ENCODE measurements around the gene UMPS.

DNA sequence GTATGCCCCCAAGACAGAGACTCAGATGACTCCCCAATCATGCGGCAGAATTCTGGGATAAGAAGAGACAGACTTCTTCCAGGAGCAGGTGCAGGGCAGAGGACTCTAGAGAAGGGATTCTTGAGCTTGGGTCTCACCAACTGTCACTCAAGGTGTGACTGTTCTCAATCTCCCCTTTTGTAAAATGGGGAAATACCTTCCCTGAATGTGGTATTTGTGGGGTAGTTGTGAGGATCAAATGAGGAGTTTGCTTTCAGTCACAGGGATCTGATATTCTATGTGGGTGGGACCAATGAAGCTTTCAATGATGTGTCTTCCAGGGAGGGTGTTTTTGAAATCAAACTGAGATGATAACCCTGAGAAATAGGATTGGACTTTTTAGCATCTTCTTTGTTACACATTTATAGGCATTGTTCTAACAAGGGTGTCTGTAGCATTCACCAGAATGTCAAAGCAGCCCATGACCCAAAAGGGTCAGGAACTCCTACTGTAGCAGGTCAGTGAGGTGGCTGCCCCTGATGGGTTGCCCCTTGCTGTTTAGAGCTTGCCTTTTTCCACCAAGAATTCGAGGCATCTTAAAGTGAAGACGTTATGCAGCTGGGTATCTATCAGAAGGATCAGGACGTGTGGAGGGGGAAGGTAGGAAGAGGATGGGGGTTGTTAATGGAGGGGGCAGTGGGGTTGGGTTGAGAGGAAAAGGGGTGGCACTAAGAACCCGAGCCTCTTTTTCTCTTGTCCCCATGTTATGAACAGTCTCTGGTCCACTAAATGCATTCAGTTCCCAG is 28.8 kb downstream of the UMPS start:
- TF ChIP-seq, protein P1, sequence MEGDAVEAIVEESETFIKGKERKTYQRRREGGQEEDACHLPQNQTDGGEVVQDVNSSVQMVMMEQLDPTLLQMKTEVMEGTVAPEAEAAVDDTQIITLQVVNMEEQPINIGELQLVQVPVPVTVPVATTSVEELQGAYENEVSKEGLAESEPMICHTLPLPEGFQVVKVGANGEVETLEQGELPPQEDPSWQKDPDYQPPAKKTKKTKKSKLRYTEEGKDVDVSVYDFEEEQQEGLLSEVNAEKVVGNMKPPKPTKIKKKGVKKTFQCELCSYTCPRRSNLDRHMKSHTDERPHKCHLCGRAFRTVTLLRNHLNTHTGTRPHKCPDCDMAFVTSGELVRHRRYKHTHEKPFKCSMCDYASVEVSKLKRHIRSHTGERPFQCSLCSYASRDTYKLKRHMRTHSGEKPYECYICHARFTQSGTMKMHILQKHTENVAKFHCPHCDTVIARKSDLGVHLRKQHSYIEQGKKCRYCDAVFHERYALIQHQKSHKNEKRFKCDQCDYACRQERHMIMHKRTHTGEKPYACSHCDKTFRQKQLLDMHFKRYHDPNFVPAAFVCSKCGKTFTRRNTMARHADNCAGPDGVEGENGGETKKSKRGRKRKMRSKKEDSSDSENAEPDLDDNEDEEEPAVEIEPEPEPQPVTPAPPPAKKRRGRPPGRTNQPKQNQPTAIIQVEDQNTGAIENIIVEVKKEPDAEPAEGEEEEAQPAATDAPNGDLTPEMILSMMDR (IDR thresholded peaks at IDR 0.05; ENCODE audit: insufficient read depth, low read length, poor library complexity, severe bottlenecking), result no peak
- TF ChIP-seq EZH2phosphoT487 (conservative IDR thresholded peaks at IDR 0.05; ENCODE audit: low read length), result no peak
